Large intestine (tissue), 3 donors: ENCODE results near the gene NGDN. TPM values are rescaled to one million over a fixed set of nuclear protein-coding genes. Genes with fewer than 3 reads are reported as not detected.
"Not testable (repeated sequence)": the region's sequence is repeated elsewhere in the genome, so short reads cannot be mapped to it uniquely, and the experiment has no call there.

Experiments
- DNase-seq, 2 donors: peaks; one replicate each; pipeline versions ENCODE4 v3.0.0 to v3.0.0-alpha.2; 2013
- H3K27ac ChIP-seq: one replicate; pipeline ENCODE4 v1.5.1; 2013; ENCODE audit warnings: low read length
- H3K27me3 ChIP-seq: 2 replicates; pipeline ENCODE4 v1.6.1; 2013; ENCODE audit warnings: low read length; ENCODE audit not compliant: control insufficient read depth, insufficient read depth
- H3K36me3 ChIP-seq: 2 replicates; pipeline ENCODE4 v1.6.1; 2013; ENCODE audit warnings: low read length; ENCODE audit not compliant: control insufficient read depth, insufficient read depth
- H3K4me1 ChIP-seq: one replicate; pipeline ENCODE4 v1.6.1; 2013; ENCODE audit warnings: low read length; ENCODE audit not compliant: control insufficient read depth, insufficient read depth
- H3K4me3 ChIP-seq: one replicate; pipeline ENCODE4 v1.5.1; 2013; ENCODE audit warnings: low read length
- H3K9me3 ChIP-seq: one replicate; pipeline ENCODE4 v1.6.1; 2013; ENCODE audit warnings: mild to moderate bottlenecking, low read depth, low read length, moderate library complexity; ENCODE audit not compliant: control insufficient read depth
- WGBS: methylation state at CpG from one replicate; pipeline ENCODE4 v1.1.5; 2013; ENCODE audit warnings: low lambda C conversion rate; ENCODE audit not compliant: insufficient coverage; 5-methylcytosine and 5-hydroxymethylcytosine counted together
- polyA plus RNA-seq: library from polyadenylated mRNA; unstranded; fragments of 120-200 nt; gene quantifications from one replicate; pipeline ENCODE4 v1.2.1, GENCODE V29; 2013

NGDN gene
- polyA plus RNA-seq, 1 donor = 48.3 TPM

GRCh38 chr14:23450379-23450778 lies 19.1 kb upstream of the NGDN start:
- no peak for DNase-seq
- H3K27me3 ChIP-seq = no peaks in the 10 kb centered on the region
- H3K27ac ChIP-seq = no peak overlapping the region
- no peak overlapping the region for H3K4me3 ChIP-seq
- no peaks in the 10 kb centered on the region for H3K36me3 ChIP-seq
- peaks cover 24% of the 10 kb centered on the region for H3K4me1 ChIP-seq
- H3K9me3 ChIP-seq = no peaks in the 10 kb centered on the region
- WGBS = 80% methylated on average over 1 of the region's 2 CpGs

- WGBS = 100% methylated on average over 2 of the region's 2 CpGs
- Histone ChIP-seq H3K9me3 (no peaks in the 10 kb centered on the region), H3K36me3 (no peaks in the 10 kb centered on the region), H3K4me1 (peaks cover 15% of the 10 kb centered on the region), H3K4me3 (no peak overlapping the region), H3K27me3 (no peaks in the 10 kb centered on the region), H3K27ac (no peak overlapping the region)
- DNase-seq = no peak
Measured at GRCh38 chr14:23452237-23452636, 17.3 kb upstream of the NGDN start.

- H3K27me3 ChIP-seq = no peaks in the 10 kb centered on the region
- DNase-seq = no peak
- H3K4me3 ChIP-seq = no peak overlapping the region
- H3K4me1 ChIP-seq = peaks cover 10% of the 10 kb centered on the region
- H3K27ac ChIP-seq = peak overlapping the region; percentile 18
- no peaks in the 10 kb centered on the region for H3K9me3 ChIP-seq
- WGBS = 60% methylated on average over 1 of the region's 1 CpG
- no peaks in the 10 kb centered on the region for H3K36me3 ChIP-seq
Measured at GRCh38 chr14:23454445-23454856, 15.1 kb upstream of the NGDN start.

- Histone ChIP-seq H3K4me1 (peaks cover 10% of the 10 kb centered on the region), H3K27ac (peak overlapping the region; percentile 79)
- H3K27me3 ChIP-seq, DNase-seq, H3K4me3 ChIP-seq, H3K9me3 ChIP-seq, H3K36me3 ChIP-seq: not testable (repeated sequence)
- no CpG with 5 or more reads among the region's 11 CpGs for WGBS
Measured at GRCh38 chr14:23456883-23457586, 12.5 kb upstream of the NGDN start.

- H3K27me3 ChIP-seq = no peaks in the 10 kb centered on the region
- H3K9me3 ChIP-seq = no peaks in the 10 kb centered on the region
- peak overlapping the region; percentile 89 for H3K27ac ChIP-seq
- peak; percentile 90 to 96 for DNase-seq
- no peaks in the 10 kb centered on the region for H3K36me3 ChIP-seq
- peaks cover 10% of the 10 kb centered on the region for H3K4me1 ChIP-seq
- no CpG with 5 or more reads among the region's 5 CpGs for WGBS
- H3K4me3 ChIP-seq = no peak overlapping the region
Measured at GRCh38 chr14:23457587-23458445, 11.7 kb upstream of the NGDN start.

GRCh38 chr14:23460960-23461359 lies 8.5 kb upstream of the NGDN start:
- H3K27ac ChIP-seq = no peak overlapping the region
- no peaks in the 10 kb centered on the region for H3K9me3 ChIP-seq
- H3K4me1 ChIP-seq = peaks cover 10% of the 10 kb centered on the region
- no peaks in the 10 kb centered on the region for H3K27me3 ChIP-seq
- H3K36me3 ChIP-seq = no peaks in the 10 kb centered on the region
- DNase-seq = no peak
- H3K4me3 ChIP-seq = no peak overlapping the region

- Histone ChIP-seq H3K27ac (no peak overlapping the region), H3K4me3 (no peak overlapping the region), H3K9me3 (no peaks in the 10 kb centered on the region), H3K27me3 (no peaks in the 10 kb centered on the region), H3K4me1 (no peaks in the 10 kb centered on the region), H3K36me3 (no peaks in the 10 kb centered on the region)
- no peak for DNase-seq
Measured at GRCh38 chr14:23464700-23465099, 4.8 kb upstream of the NGDN start.

- no peak for DNase-seq
- Histone ChIP-seq H3K27me3 (no peaks in the 10 kb centered on the region), H3K36me3 (no peaks in the 10 kb centered on the region), H3K4me1 (peaks cover 2% of the 10 kb centered on the region), H3K9me3 (no peaks in the 10 kb centered on the region), H3K27ac (no peak overlapping the region), H3K4me3 (no peak overlapping the region)
- 83% methylated on average over 1 of the region's 3 CpGs for WGBS
Measured at GRCh38 chr14:23465261-23465660, 4.2 kb upstream of the NGDN start.

- no peak for DNase-seq
- Histone ChIP-seq H3K27ac (peak overlapping the region; percentile 41), H3K27me3 (no peaks in the 10 kb centered on the region), H3K9me3 (no peaks in the 10 kb centered on the region), H3K4me3 (peak overlapping the region; percentile 37), H3K36me3 (peaks cover 17% of the 10 kb centered on the region), H3K4me1 (peaks cover 4% of the 10 kb centered on the region)
- no CpG with 5 or more reads among the region's 15 CpGs for WGBS
Measured at GRCh38 chr14:23468704-23469126, 788 bp upstream of the NGDN start.

- peaks cover 26% of the 10 kb centered on the region for H3K36me3 ChIP-seq
- WGBS = no CpG with 5 or more reads among the region's 11 CpGs
- H3K9me3 ChIP-seq = no peaks in the 10 kb centered on the region
- no peak for DNase-seq
- peaks cover 4% of the 10 kb centered on the region for H3K4me1 ChIP-seq
- H3K27ac ChIP-seq = peak overlapping the region; percentile 51
- peak overlapping the region; percentile 91 for H3K4me3 ChIP-seq
- H3K27me3 ChIP-seq = no peaks in the 10 kb centered on the region
Measured at GRCh38 chr14:23469906-23470403, 452 bp downstream of the NGDN start.
